ENCODE results near the gene MAGED2.
A peak's percentile ranks its signal among the peaks of the same experiment; 100 is the strongest.
"Not testable (repeated sequence)": the region's sequence is repeated elsewhere in the genome, so short reads cannot be mapped to it uniquely, and the experiment has no call there.

Gene MAGED2

GRCh38 chrX:54807524-54808108 is at the start of gene MAGED2:
Gene MAGED2, plus strand, starts transcription at chrX:54807745. Its CDS starts 1,587 bp downstream, at chrX:54809332.
- no peak for DNase-seq (ENCODE audit: low read depth)
- peak within 1 kb of the TSS; percentile 61 for H3K4me3 ChIP-seq (ENCODE audit: low read depth, low read length)
- TF ChIP-seq CTCF (IDR thresholded peaks at IDR 0.05; ENCODE audit: control insufficient read depth, extremely low read depth, insufficient read depth), result no peak

- no peak for DNase-seq (ENCODE audit: low read depth)
- no peak overlapping the region for H3K4me3 ChIP-seq (ENCODE audit: low read depth, low read length)
- no peak for TF ChIP-seq CTCF (IDR thresholded peaks at IDR 0.05; ENCODE audit: control insufficient read depth, extremely low read depth, insufficient read depth)
These were observed 49.2 kb upstream of the MAGED2 start for GRCh38 chrX:54758114-54759055.

- not testable (repeated sequence) for DNase-seq (ENCODE audit: low read depth); H3K4me3 ChIP-seq (ENCODE audit: low read depth, low read length)
These were observed 33.0 kb upstream of the MAGED2 start for GRCh38 chrX:54774391-54775094.

GRCh38 chrX:54776061-54776460 is 31.5 kb upstream of the MAGED2 start:
- no peak overlapping the region for H3K4me3 ChIP-seq (ENCODE audit: low read depth, low read length)
- DNase-seq (ENCODE audit: low read depth), result no peak
- TF ChIP-seq CTCF (IDR thresholded peaks at IDR 0.05; ENCODE audit: control insufficient read depth, extremely low read depth, insufficient read depth), result no peak

GRCh38 chrX:54776987-54777672 is 30.4 kb upstream of the MAGED2 start:
- TF ChIP-seq CTCF (IDR thresholded peaks at IDR 0.05; ENCODE audit: control insufficient read depth, extremely low read depth, insufficient read depth), result no peak
- DNase-seq (ENCODE audit: low read depth), result no peak
- no peak overlapping the region for H3K4me3 ChIP-seq (ENCODE audit: low read depth, low read length)

- no peak for DNase-seq (ENCODE audit: low read depth)
- TF ChIP-seq CTCF (IDR thresholded peaks at IDR 0.05; ENCODE audit: control insufficient read depth, extremely low read depth, insufficient read depth), result peak; percentile 12; the same call in 1 of the 2 replicates
These were observed 21.6 kb upstream of the MAGED2 start for GRCh38 chrX:54785901-54786300.

More at GRCh38 chrX:54785901-54786300, 21.6 kb upstream of the MAGED2 start:
- H3K4me3 ChIP-seq (ENCODE audit: low read depth, low read length), result no peak overlapping the region

Data from LNCaP clone FGC (cell line).